ENCODE measurements around the gene TRIM41. TPM values are rescaled to one million over a fixed set of nuclear protein-coding genes. Genes with fewer than 3 reads are reported as not detected.
"Not testable (repeated sequence)": the region's sequence is repeated elsewhere in the genome, so short reads cannot be mapped to it uniquely, and the experiment has no call there.

Gene TRIM41
- polyA plus RNA-seq, 3 donors, result 38.3 to 40.6 (median 40.1) TPM

- DNase-seq, result not testable (repeated sequence)
Observed at GRCh38 chr5:181282415-181282814, 59.3 kb downstream of the TRIM41 start.

- DNase-seq, result no peak
Observed at GRCh38 chr5:181282874-181283273, 59.8 kb downstream of the TRIM41 start.

GRCh38 chr5:181283347-181283746, 60.3 kb downstream of the TRIM41 start:
- no peak for DNase-seq

GRCh38 chr5:181283841-181284755, 61.0 kb downstream of the TRIM41 start:
- DNase-seq, result not testable (repeated sequence)

Other genes starting within 250 kb of the TRIM41 start
- gene BTNL3, start 234.4 kb upstream of the TRIM41 start, polyA plus RNA-seq (ENCODE audit: insufficient read length in 3 of 3), result under 1 TPM in 1 of 3 donors, not detected in 2; 0.09 TPM
- gene BTNL9, start 183.0 kb upstream of the TRIM41 start, polyA plus RNA-seq (ENCODE audit: insufficient read length in 3 of 3), result 10 to 100 TPM in 2 of 3 donors, 1 to 10 TPM in 1; 5.3 to 14.7 (median 10.2) TPM
- gene OR2V1, start 92.1 kb upstream of the TRIM41 start, polyA plus RNA-seq (ENCODE audit: insufficient read length in 3 of 3), result under 1 TPM in 1 of 3 donors, not detected in 2; 0.06 TPM
- gene OR2V2, start 75.7 kb upstream of the TRIM41 start, polyA plus RNA-seq (ENCODE audit: insufficient read length in 3 of 3), result under 1 TPM in 2 of 3 donors, not detected in 1; 0.04 TPM
- under 1 TPM; 0.23 to 0.42 (median 0.31) TPM for gene TRIM7, start 18.1 kb upstream of the TRIM41 start, polyA plus RNA-seq (ENCODE audit: insufficient read length in 3 of 3)
- gene RACK1, start 20.6 kb downstream of the TRIM41 start, polyA plus RNA-seq (ENCODE audit: insufficient read length in 3 of 3), result 1,000 to 10,000 TPM; 2,611 to 3,136 (median 2,727) TPM
- 10 to 100 TPM; 20.8 to 49.2 (median 41.5) TPM for gene TRIM52, start 37.9 kb downstream of the TRIM41 start, polyA plus RNA-seq (ENCODE audit: insufficient read length in 3 of 3)
- not detected for gene OR4F3, start 144.0 kb downstream of the TRIM41 start, polyA plus RNA-seq (ENCODE audit: insufficient read length in 3 of 3)

Data from renal pelvis (tissue), 4 donors.